ENCODE results near the gene OTUB1. TPM values are rescaled to one million over a fixed set of nuclear protein-coding genes. Genes with fewer than 3 reads are reported as not detected.

The OTUB1 gene
- total and polyA plus RNA-seq, 9 of the 15 experiments (the other 6 are each of a cell fraction or from before 2014, with no cell fraction given), result 29.5 to 134 (median 66.1) TPM

GRCh38 chr11:64007629-64008282, 21.5 kb downstream of the OTUB1 start (continued):
- no peak for TF ChIP-seq ZNF318 (IDR thresholded peaks at IDR 0.05; ENCODE audit: borderline replicate concordance in 1 of 2, low read depth in 1 of 2)
- TF ChIP-seq FUS (optimal IDR thresholded peaks at IDR 0.05; ENCODE audit: low read depth, low read length), result no peak
- no peak for TF ChIP-seq ZNF778 (CRISPR knock-in tag; IDR thresholded peaks at IDR 0.05)
- TF ChIP-seq MGA (IDR thresholded peaks at IDR 0.05), result no peak
- TF ChIP-seq USF2 (CRISPR knock-in tag; IDR thresholded peaks at IDR 0.05), result no peak
- TF ChIP-seq MBD2 (IDR thresholded peaks at IDR 0.05; ENCODE audit: borderline replicate concordance, low read depth), result peak; percentile 68

Measured in K562 (cell line).